Esophagus squamous epithelium (tissue), 4 donors: ENCODE data around the gene ZBTB46.

Experiments
- POLR2A ChIP-seq, 4 donors: fragments of 450-650 bp; IDR thresholded peaks; one replicate each; pipeline ENCODE4 v1.6.1; 2017; ENCODE audit warnings: antibody characterized with exemption in 4 of 4, mild to moderate bottlenecking in 4 of 4, moderate library complexity in 3 of 4
- TF ChIP-seq, protein P1 (sequence below), 6 experiments: fragments of 450-650 bp in 4 of 6; fragments of 200-600 bp in 2 of 6; sonication (generic) in 2 of 6; IDR thresholded peaks; one replicate each; pipeline ENCODE4 v1.5.1; 2016 to 2019; ENCODE audit warnings: antibody characterized with exemption in 6 of 6, mild to moderate bottlenecking in 4 of 6, moderate library complexity in 4 of 6

DNA sequence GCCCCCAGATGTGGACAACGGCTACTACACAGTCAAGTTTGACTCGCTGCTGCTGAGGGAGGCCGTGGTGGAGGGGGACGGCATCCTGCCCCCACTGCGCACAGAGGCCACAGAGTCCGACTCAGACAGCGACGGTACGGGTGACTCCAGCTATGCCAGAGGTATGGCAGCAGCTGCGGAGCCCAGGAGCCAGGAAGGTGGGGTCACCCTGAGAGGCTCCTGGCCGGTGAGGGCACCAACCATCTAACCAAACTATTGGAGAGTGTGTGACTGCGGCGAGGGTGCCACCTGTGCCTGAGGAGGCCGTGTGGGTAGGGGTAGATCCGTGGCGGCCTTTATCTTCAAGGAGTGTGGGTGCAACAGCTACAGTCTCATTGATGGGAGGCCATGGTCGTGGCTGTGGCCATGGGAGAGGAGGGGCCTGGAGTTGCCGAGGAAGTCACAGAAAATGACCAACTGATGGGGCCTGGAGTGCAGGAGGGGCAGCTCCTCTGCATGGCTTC, 97.4 kb downstream of the ZBTB46 start:
- TF ChIP-seq, protein P1, sequence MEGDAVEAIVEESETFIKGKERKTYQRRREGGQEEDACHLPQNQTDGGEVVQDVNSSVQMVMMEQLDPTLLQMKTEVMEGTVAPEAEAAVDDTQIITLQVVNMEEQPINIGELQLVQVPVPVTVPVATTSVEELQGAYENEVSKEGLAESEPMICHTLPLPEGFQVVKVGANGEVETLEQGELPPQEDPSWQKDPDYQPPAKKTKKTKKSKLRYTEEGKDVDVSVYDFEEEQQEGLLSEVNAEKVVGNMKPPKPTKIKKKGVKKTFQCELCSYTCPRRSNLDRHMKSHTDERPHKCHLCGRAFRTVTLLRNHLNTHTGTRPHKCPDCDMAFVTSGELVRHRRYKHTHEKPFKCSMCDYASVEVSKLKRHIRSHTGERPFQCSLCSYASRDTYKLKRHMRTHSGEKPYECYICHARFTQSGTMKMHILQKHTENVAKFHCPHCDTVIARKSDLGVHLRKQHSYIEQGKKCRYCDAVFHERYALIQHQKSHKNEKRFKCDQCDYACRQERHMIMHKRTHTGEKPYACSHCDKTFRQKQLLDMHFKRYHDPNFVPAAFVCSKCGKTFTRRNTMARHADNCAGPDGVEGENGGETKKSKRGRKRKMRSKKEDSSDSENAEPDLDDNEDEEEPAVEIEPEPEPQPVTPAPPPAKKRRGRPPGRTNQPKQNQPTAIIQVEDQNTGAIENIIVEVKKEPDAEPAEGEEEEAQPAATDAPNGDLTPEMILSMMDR (IDR thresholded peaks at IDR 0.05) = no peak
- no peak for TF ChIP-seq POLR2A (IDR thresholded peaks at IDR 0.05)
